ENCODE measurements around the gene COIL.

Gene COIL

DNA sequence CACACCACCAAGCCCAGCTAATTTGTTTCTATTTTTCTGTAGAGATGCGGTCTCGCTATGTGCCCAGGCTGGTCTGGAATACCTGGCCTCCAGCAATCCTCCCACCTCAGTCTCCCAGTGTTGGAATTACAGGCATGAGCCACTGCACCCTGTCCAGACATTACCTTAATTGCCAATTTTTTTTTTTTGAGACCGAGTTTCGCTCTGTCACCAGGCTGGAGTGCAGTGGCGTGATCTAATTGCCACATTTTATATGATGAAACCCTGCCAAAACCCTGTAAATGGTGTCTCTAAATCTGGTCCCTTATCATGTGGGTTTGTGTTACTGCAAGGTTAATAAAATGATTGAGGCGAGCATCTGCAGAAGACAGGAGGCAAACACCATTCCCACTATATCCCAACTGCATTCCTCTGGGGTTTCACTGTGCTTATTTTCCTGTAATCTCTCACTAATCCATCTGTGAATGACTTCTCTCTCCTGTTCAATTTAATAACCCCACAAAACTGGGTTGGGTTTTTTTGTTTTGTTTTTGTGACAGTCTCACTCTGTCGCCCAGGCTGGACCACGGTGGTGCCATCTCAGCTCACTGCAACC is 27.6 kb downstream of the COIL start:
- no peaks in the 10 kb centered on the region for H3K27me3 Mint-ChIP-seq
- H3K4me3 Mint-ChIP-seq, result no peak overlapping the region
- peaks cover 6% of the 10 kb centered on the region for H3K4me1 Mint-ChIP-seq (ENCODE audit: low read depth)
- no peak overlapping the region for H3K27ac Mint-ChIP-seq
- H3K9me3 Mint-ChIP-seq (ENCODE audit: low read depth), result no peaks in the 10 kb centered on the region
- H3K36me3 Mint-ChIP-seq, result peaks cover 26% of the 10 kb centered on the region

DNA sequence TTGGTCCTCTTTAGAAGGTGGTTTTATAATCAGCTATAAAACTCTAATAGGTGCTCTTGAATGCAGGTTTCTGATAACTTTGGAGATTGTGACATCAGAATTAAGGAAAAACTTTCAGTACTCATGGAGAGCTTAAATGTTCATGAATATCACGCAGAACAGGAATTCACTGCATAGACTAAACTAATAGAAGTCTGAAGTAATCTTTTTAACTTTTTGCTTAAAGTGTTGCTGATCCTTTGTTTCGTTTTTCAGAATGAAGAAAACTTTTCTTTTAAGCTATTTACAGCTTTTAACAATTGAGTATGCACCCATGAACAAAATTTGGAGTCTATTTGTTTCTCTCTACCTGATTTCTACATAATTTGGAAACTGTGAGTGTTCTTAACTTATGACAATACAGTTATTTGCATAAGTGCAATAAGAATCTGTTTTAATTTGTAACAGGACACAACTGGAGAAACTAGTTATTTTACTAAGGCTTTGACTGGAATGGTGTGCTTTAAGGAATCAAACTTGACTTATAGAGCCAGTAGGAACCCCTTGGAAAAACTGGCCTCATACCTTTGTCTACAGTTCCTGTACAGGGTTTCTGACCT is 30.0 kb downstream of the COIL start:
- Mint-ChIP-seq H3K4me1 (ENCODE audit: low read depth) (no peaks in the 10 kb centered on the region), H3K36me3 (peaks cover 17% of the 10 kb centered on the region), H3K27me3 (no peaks in the 10 kb centered on the region), H3K9me3 (ENCODE audit: low read depth) (no peaks in the 10 kb centered on the region), H3K4me3 (no peak overlapping the region), H3K27ac (no peak overlapping the region)

DNA sequence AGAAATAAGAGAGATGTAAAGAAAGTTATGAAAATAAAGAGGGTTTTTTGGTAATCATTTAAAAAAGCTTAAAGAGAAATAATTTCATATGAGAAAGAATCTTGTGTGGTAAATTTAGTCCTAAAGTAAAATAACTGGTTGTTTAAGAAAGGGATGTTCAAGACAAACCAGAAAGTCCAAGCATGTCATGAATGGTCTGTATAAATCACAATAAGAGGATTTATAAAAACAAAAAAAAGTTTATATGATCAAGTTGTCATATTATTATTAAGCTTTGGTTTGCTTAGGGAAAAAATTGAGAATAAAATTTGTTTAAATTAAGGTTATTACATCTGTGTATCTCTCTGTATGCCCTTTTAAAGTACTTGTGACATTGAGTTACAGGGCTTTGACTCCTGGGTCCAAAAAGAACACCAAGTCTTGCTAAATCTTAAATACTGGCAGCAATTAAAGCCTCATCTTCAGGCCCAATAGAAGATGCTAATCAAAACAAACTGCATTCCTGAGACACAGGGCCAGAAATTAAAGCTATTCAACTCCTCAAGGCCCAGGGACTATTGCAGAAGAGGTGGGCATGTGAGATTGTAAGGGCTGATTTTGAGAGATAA is 31.4 kb downstream of the COIL start:
- no peak overlapping the region for H3K27ac Mint-ChIP-seq
- no peaks in the 10 kb centered on the region for H3K27me3 Mint-ChIP-seq
- no peak overlapping the region for H3K4me3 Mint-ChIP-seq
- peaks cover 16% of the 10 kb centered on the region for H3K36me3 Mint-ChIP-seq
- H3K9me3 Mint-ChIP-seq (ENCODE audit: low read depth), result no peaks in the 10 kb centered on the region
- no peaks in the 10 kb centered on the region for H3K4me1 Mint-ChIP-seq (ENCODE audit: low read depth)

DNA sequence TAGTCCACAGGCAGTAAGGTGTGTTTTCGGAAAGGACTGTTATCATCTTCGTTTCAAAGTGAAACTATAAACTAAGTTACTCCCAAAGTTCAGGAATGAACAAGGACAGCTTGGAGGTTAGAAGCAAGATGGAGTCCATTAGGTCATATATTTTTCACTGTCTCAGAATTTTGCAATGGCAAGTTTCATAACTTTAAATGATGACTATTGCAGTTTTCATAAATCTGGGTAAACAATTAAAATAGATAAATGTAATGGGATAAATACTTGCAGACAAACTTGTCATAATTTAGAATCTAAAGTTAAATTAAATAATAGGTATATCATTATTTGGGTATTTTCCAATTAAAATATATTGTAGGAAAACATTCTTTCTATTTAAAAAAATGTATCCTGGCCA is 32.3 kb downstream of the COIL start:
- H3K36me3 Mint-ChIP-seq, result peaks cover 15% of the 10 kb centered on the region
- no peaks in the 10 kb centered on the region for H3K9me3 Mint-ChIP-seq (ENCODE audit: low read depth)
- no peak overlapping the region for H3K27ac Mint-ChIP-seq
- no peak overlapping the region for H3K4me3 Mint-ChIP-seq
- H3K4me1 Mint-ChIP-seq (ENCODE audit: low read depth), result no peaks in the 10 kb centered on the region
- no peaks in the 10 kb centered on the region for H3K27me3 Mint-ChIP-seq

DNA sequence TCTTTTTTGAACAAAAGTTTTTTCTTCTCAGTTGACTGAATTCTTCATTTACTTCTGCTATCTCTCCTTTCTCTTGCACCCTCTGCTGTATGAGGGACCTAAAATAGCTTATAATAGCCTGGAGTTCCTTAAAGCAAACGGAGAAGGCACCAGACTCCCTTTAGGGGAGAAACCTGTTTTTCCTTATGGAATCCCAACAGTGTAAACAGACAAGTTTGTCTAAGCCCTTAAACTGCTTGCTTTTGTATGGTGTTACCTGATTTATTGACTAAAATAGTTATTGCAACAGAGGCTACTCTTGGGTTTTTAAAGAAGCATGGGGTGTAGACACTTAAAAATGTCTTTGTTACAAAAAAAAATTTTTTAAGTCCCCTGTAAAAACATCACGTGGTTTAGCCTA is 34.1 kb downstream of the COIL start:
- Mint-ChIP-seq H3K36me3 (peaks cover 12% of the 10 kb centered on the region), H3K9me3 (ENCODE audit: low read depth) (no peaks in the 10 kb centered on the region), H3K4me1 (ENCODE audit: low read depth) (no peaks in the 10 kb centered on the region), H3K27ac (no peak overlapping the region), H3K27me3 (no peaks in the 10 kb centered on the region), H3K4me3 (no peak overlapping the region)

DNA sequence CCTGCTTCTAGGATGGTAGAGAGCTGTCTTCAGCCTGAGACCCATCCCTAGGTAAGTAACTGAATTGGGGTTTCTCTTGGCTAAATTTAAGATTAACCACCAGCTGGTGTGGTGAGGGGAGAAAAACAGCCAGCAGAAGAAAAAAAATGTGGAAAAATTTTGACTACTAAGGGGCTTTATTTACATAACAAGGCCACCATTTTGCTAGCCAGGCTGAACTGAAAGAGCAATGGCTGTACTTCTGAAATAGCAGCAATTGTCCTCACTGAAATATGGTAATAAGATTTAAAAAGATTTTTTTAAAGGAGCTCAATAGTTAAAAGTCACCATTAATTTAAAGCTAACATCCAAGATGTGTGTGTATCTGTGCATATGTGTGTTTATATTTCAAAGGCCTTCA is 34.6 kb downstream of the COIL start:
- Mint-ChIP-seq H3K36me3 (peaks cover 10% of the 10 kb centered on the region), H3K9me3 (ENCODE audit: low read depth) (no peaks in the 10 kb centered on the region), H3K4me1 (ENCODE audit: low read depth) (no peaks in the 10 kb centered on the region), H3K27me3 (no peaks in the 10 kb centered on the region), H3K27ac (no peak overlapping the region), H3K4me3 (no peak overlapping the region)

DNA sequence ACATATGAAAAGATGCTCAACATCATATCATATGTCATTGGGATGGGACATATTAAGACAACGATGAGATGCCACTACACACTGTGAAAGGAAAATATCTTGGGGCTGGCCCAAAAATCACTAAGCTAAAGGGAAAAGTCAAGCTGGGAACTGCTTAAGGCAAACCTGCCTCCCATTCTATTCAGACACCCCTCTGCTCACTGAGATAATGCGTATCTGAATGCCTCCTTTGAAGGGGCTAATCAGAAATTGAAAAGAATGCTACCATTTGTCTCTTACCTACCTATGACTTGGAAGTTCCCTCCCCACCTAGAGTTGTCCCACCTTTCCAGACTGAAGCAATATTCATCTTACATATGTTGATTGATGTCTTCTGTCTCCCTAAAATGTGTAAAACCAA is 35.8 kb downstream of the COIL start:
- Mint-ChIP-seq H3K4me3 (no peak overlapping the region), H3K4me1 (ENCODE audit: low read depth) (no peaks in the 10 kb centered on the region), H3K36me3 (peaks cover 5% of the 10 kb centered on the region)

DNA sequence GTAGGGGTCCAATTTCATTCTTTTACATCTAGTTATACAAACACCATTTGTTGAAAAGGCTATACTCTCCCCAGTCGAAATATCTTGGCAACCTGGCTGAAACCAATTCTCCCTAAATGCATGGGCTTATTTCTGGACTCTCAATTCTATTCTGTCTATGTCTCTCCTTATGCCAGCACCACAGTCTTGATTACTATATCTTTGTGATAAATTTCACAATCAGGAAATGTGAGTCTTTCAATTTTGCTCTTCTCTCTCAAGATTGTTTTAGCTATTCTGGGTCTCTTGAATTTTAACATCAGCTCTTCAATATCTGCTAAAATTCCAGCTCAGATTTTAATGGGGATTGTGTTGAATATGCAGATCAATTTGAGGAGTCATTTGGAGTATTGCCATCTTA is 41.1 kb downstream of the COIL start:
- H3K4me3 Mint-ChIP-seq, result no peak overlapping the region
- H3K27ac Mint-ChIP-seq, result peak overlapping the region; percentile 25
- H3K36me3 Mint-ChIP-seq, result no peaks in the 10 kb centered on the region
- H3K4me1 Mint-ChIP-seq (ENCODE audit: low read depth), result peaks cover 34% of the 10 kb centered on the region
- peaks cover 9% of the 10 kb centered on the region for H3K9me3 Mint-ChIP-seq (ENCODE audit: low read depth)
- H3K27me3 Mint-ChIP-seq, result no peaks in the 10 kb centered on the region

More for the DNA sequence above, 35.8 kb downstream of the COIL start:
- Mint-ChIP-seq H3K27me3 (no peaks in the 10 kb centered on the region), H3K9me3 (ENCODE audit: low read depth) (no peaks in the 10 kb centered on the region), H3K27ac (no peak overlapping the region)

DNA sequence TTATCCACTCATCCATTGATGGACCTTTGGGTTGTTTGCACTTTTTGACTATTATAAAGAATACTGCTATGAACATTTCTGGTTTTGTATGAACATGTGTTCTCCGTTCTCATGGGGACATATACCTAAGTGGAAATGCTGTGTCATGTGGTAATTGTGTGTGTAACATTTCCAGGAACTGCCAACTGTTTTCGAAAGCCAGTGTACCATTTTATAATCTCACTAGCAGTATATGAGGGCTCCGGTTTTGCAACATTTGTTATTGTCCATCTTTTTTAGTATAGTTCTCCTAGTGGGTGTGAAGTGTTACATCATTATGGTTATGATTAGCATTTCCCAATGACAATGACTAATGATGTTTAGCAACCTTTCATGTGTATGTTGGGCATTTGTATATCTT is 41.9 kb downstream of the COIL start:
- no peaks in the 10 kb centered on the region for H3K36me3 Mint-ChIP-seq
- peaks cover 9% of the 10 kb centered on the region for H3K9me3 Mint-ChIP-seq (ENCODE audit: low read depth)
- no peak overlapping the region for H3K4me3 Mint-ChIP-seq
- no peak overlapping the region for H3K27ac Mint-ChIP-seq
- H3K4me1 Mint-ChIP-seq (ENCODE audit: low read depth), result peaks cover 39% of the 10 kb centered on the region
- H3K27me3 Mint-ChIP-seq, result no peaks in the 10 kb centered on the region

DNA sequence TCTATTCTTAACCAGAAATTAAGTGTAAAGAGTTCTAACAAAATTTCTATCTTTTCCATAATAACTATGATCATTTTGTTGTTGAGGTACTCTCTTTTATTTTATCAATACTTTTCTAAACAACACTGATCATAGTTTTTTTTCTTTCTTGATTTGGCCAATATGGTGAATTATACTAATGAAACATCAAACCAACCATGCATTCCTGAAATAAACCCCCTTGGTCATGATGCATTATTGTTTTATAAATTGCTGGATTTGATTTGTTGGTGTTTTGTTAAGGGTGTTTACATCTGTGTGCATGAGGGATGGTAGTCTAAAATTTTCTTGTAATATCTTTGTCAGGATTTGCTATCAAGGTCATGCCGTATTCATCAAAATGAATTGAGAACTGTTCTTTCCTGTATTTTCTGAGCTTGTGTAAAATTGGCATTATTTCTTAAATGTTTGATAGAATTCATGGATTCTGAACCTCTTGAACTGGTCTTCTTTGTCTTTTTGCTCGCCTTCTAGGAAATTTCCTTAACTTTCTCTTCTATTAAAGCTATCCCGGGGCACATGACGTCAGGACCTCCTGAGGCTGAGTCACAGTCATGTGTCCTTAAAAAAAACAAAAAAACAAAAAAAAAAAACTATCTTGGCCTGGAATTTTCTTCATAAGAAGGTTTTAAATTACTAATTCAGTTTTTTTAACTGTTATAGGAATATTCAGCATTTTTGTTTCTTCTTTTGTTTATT is 43.1 kb downstream of the COIL start:
- H3K27me3 Mint-ChIP-seq, result no peaks in the 10 kb centered on the region
- peaks cover 39% of the 10 kb centered on the region for H3K4me1 Mint-ChIP-seq (ENCODE audit: low read depth)
- H3K4me3 Mint-ChIP-seq, result no peak overlapping the region
- no peak overlapping the region for H3K27ac Mint-ChIP-seq
- H3K36me3 Mint-ChIP-seq, result no peaks in the 10 kb centered on the region
- H3K9me3 Mint-ChIP-seq (ENCODE audit: low read depth), result peaks cover 9% of the 10 kb centered on the region

DNA sequence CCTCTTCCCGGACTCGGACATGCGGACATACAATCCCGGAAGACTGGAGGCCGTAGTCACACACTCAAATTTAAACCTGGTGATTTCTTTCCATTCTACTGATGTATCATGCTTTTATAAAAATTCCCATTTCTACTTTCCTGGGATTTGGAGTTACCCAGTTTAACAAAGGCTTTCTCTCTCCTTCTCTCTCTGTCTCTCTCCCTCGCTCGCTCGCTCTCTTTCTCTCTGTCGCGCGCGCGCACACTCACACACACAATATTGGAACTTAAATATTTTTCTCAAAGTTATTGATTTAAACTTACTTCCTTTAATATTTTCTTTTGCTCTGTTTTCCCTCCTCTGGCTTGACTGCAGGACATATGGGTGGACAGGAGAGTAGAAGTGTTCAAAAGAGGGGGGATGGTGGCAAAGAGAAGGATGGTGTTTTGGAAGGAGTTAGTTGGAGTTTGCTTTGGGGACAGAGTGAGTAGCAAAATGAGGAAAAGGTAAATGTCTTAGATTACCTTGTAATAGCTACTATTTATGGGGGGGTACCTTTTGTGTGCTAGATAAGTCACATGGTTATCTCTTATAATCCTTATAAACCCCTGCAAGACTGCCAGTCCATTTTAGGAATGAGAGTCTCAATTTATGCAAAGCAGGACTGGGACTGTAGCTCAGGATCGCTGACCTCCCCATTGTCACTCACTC is 46.1 kb downstream of the COIL start:
- H3K4me1 Mint-ChIP-seq (ENCODE audit: low read depth), result peaks cover 62% of the 10 kb centered on the region
- no peaks in the 10 kb centered on the region for H3K27me3 Mint-ChIP-seq
- H3K9me3 Mint-ChIP-seq (ENCODE audit: low read depth), result peaks cover 9% of the 10 kb centered on the region
- H3K36me3 Mint-ChIP-seq, result no peaks in the 10 kb centered on the region
- peak overlapping the region; percentile 94 for H3K27ac Mint-ChIP-seq
- H3K4me3 Mint-ChIP-seq, result peak overlapping the region; percentile 96

DNA sequence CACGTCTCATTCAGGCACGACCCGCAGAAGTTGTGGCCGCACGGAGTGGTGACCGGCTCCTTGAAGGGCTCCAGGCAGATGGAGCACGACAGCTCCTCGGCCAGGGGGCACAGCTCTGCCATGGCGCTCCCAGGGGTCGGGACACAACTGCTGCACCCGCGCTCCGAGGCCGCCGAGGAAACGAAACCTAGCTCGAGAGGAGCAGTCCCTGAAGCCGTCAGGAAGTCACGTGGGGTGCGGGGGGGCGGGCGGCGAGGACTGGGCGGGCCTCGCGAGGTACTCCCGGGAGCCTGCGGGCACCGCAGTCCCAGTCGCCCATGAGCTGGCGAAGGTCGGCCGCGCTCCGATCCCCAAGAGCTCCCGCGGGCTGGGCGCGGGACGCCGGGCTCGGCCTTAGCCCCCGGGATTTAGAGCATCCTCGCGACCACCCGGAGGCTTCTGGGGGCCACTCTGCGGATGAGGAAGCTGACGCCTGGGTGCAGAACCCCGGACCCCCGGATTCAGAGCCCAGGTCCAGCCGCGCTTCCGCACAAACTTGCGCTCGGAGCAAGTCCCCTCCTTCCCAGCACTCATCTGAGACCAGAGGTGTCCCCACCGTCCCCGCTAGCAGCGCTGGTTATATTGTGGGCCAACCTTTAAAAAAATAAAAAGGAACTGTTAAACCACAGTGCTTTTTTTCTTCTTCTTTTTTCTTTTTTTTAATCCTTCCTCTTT is 46.8 kb downstream of the COIL start, which contains the start of gene TRIM25:
TRIM25 (minus strand) TSS at position 183 of the 714 bp plus-strand sequence; CDS start at position 122, 61 bp downstream.
- Mint-ChIP-seq H3K4me1 (ENCODE audit: low read depth) (peaks cover 61% of the 10 kb centered on the region), H3K27me3 (no peaks in the 10 kb centered on the region), H3K9me3 (ENCODE audit: low read depth) (peaks cover 9% of the 10 kb centered on the region), H3K27ac (peak within 1 kb of the TSS; percentile 94), H3K4me3 (peak within 1 kb of the TSS; percentile 96), H3K36me3 (no peaks in the 10 kb centered on the region)

DNA sequence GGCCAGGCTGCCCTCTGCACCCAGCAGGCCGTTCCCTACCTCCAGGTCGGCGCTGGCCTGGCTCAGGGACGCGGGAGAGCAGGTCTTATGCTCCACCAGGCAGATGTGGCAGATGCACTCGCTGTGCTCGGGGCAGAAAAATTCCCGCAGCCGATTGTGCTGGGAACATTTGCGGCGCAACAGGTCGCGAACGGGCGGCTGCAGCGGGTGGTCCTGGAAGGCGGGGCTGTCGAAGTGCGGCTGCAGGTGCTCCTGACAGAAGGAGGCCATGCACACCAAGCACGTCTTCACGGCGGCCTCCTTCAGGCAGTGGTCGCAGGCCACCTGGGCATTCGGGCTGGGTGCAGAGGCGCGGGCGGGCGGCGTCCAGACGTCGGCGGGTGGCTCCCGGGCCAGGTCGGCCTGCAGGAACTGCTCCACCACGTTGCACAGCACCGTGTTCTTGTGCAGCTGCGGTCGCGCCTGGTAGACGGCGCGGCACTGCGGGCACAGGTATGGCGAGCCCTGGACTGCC is 47.4 kb downstream of the COIL start:
- H3K4me1 Mint-ChIP-seq (ENCODE audit: low read depth), result peaks cover 63% of the 10 kb centered on the region
- H3K9me3 Mint-ChIP-seq (ENCODE audit: low read depth), result peaks cover 9% of the 10 kb centered on the region
- H3K36me3 Mint-ChIP-seq, result peaks cover 2% of the 10 kb centered on the region

DNA sequence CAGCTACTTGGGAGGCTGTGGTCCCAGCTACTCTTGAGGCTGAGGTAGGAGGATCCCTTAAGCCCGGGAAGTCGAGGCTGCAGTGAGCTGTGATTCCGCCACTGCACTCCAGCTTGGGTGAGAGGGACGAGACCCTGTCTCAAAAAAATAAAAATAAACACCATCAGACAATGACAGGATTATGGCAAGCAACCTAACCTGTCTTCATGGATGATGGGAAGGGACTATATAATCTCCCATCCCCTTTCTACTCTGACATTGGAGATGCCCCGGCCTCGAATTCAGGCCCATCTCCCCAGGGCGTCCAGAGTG is 47.9 kb downstream of the COIL start:
- H3K4me3 Mint-ChIP-seq, result peak overlapping the region; percentile 96
- peaks cover 2% of the 10 kb centered on the region for H3K36me3 Mint-ChIP-seq
- peaks cover 66% of the 10 kb centered on the region for H3K4me1 Mint-ChIP-seq (ENCODE audit: low read depth)
- peak overlapping the region; percentile 88 for H3K27ac Mint-ChIP-seq
- no peaks in the 10 kb centered on the region for H3K27me3 Mint-ChIP-seq
- peaks cover 8% of the 10 kb centered on the region for H3K9me3 Mint-ChIP-seq (ENCODE audit: low read depth)

More for the DNA sequence above, 47.4 kb downstream of the COIL start:
- Mint-ChIP-seq H3K27ac (peak overlapping the region; percentile 91), H3K4me3 (peak overlapping the region; percentile 96), H3K27me3 (no peaks in the 10 kb centered on the region)
